Lower leg skin (tissue), 3 donors: Measurements from ENCODE around the gene SYVN1.

Source experiments
- POLR2A ChIP-seq, 2 donors: fragments of 450-650 bp; IDR thresholded peaks; one replicate each; pipeline ENCODE4 v1.6.1; 2016 to 2017; ENCODE audit warnings: antibody characterized with exemption in 2 of 2, mild to moderate bottlenecking in 1 of 2, moderate library complexity in 1 of 2
- TF ChIP-seq, protein P1 (sequence below), 3 donors: fragments of 450-650 bp; IDR thresholded peaks; one replicate each; pipeline ENCODE4 v1.5.1; 2016; ENCODE audit warnings: antibody characterized with exemption in 3 of 3, mild to moderate bottlenecking in 3 of 3, moderate library complexity in 2 of 3

DNA sequence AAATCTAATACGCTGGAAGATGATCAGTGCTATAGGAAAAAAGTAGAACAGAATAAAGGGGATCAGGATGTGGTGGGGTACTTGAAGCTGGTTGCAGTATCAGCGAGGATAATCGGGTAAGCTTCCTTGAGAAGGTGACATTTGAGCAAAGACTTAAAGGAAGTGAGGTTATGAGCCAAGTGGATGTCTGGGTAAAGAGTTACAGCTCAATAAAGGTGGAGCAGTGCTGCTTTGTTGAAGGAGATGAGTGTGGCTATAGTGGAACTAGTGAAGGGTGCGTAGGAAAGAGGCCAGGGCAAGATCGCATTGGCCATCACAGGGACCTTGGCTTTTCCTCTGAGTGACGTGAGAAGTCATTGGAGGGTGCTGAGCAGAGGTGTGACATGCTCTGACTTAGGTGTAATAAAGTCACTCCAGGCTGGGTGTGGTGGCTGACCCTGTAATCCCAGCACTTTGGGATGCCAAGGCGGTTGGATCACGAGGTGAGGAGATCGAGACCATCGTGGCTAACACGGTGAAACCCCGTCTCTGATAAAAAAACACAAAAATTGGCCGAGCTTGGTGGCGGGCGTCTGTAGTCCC, 2.3 kb upstream of the SYVN1 start:
- TF ChIP-seq, protein P1, sequence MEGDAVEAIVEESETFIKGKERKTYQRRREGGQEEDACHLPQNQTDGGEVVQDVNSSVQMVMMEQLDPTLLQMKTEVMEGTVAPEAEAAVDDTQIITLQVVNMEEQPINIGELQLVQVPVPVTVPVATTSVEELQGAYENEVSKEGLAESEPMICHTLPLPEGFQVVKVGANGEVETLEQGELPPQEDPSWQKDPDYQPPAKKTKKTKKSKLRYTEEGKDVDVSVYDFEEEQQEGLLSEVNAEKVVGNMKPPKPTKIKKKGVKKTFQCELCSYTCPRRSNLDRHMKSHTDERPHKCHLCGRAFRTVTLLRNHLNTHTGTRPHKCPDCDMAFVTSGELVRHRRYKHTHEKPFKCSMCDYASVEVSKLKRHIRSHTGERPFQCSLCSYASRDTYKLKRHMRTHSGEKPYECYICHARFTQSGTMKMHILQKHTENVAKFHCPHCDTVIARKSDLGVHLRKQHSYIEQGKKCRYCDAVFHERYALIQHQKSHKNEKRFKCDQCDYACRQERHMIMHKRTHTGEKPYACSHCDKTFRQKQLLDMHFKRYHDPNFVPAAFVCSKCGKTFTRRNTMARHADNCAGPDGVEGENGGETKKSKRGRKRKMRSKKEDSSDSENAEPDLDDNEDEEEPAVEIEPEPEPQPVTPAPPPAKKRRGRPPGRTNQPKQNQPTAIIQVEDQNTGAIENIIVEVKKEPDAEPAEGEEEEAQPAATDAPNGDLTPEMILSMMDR (IDR thresholded peaks at IDR 0.05) = no peak
- no peak for TF ChIP-seq POLR2A (IDR thresholded peaks at IDR 0.05)
